ENCODE data around the gene FGF19. TPM values are rescaled to one million over a fixed set of nuclear protein-coding genes. Genes with fewer than 3 reads are reported as not detected.

FGF19 gene
- total RNA-seq, 4 donors from 2014 or later = not detected

GRCh38 chr11:69653406-69653960 lies 50.3 kb downstream of the FGF19 start:
- 91 to 93% methylated on average over 15 to 23 of the region's 23 CpGs for WGBS, 2 donors (ENCODE audit: low coverage in 1 of 2)
- in situ Hi-C loops (cut with MboI; ENCODE audit: low pct_ligation_motif_present in 1 of 4, low pct_unique_long_range_greater_than_20kb in 1 of 4, low sequenced_read_pairs in 3 of 4) (loop anchor here in 2 of 4 donors (10.0 to 25.0 kb wide), 2 partner anchors 529 to 541 kb away; no protein-coding TSS in a partner anchor), intact Hi-C loops (cut with DNase I; ENCODE audit: low total_unique reads) (no loop called here)
- TF ChIP-seq CTCF (IDR thresholded peaks at IDR 0.05) (no peak), POLR2AphosphoS5 (IDR thresholded peaks at IDR 0.05) (no peak), EP300 (IDR thresholded peaks at IDR 0.05; ENCODE audit: low read depth) (no peak)
- Histone ChIP-seq H3K27ac (no peak overlapping the region), H3K4me3 (no peak overlapping the region), H3K9me3 (no peaks in the 10 kb centered on the region), H3K4me1 (peaks cover 0 to 5% (median 0%) of the 10 kb centered on the region in 4 donors), H3K36me3 (no peaks in the 10 kb centered on the region), H3K27me3 (no peaks in the 10 kb centered on the region)
- DNase-seq = no peak

- no peak for DNase-seq
- Histone ChIP-seq H3K4me3 (no peak overlapping the region), H3K9me3 (no peaks in the 10 kb centered on the region), H3K36me3 (no peaks in the 10 kb centered on the region), H3K27ac (no peak overlapping the region), H3K27me3 (no peaks in the 10 kb centered on the region), H3K4me1 (peaks cover 0 to 5% (median 0%) of the 10 kb centered on the region in 4 donors)
- TF ChIP-seq POLR2A (IDR thresholded peaks at IDR 0.05) (no peak), CTCF (IDR thresholded peaks at IDR 0.05) (no peak), POLR2AphosphoS5 (IDR thresholded peaks at IDR 0.05) (no peak), EP300 (IDR thresholded peaks at IDR 0.05; ENCODE audit: low read depth) (no peak)
- intact Hi-C loops (cut with DNase I; ENCODE audit: low total_unique reads) (no loop called here), in situ Hi-C loops (cut with MboI; ENCODE audit: low pct_ligation_motif_present in 1 of 4, low pct_unique_long_range_greater_than_20kb in 1 of 4, low sequenced_read_pairs in 3 of 4) (loop anchor here in 2 of 4 donors (10.0 to 25.0 kb wide), 2 partner anchors 528 to 541 kb away; no protein-coding TSS in a partner anchor)
- 79 to 84% methylated on average over 5 to 11 of the region's 11 CpGs for WGBS, 2 donors (ENCODE audit: low coverage in 1 of 2)
Observed at GRCh38 chr11:69652999-69653398, 50.8 kb downstream of the FGF19 start.

GRCh38 chr11:69651834-69652620 lies 51.8 kb downstream of the FGF19 start:
- peaks cover 0 to 5% (median 0%) of the 10 kb centered on the region in 4 donors for H3K4me1 ChIP-seq
- intact Hi-C loops (cut with DNase I; ENCODE audit: low total_unique reads) = no loop called here
- 90% methylated on average over 8 to 15 of the region's 15 CpGs for WGBS, 2 donors (ENCODE audit: low coverage in 1 of 2)
- H3K36me3 ChIP-seq = no peaks in the 10 kb centered on the region
- no peak overlapping the region for H3K27ac ChIP-seq
- no peaks in the 10 kb centered on the region for H3K27me3 ChIP-seq
- in situ Hi-C loops (cut with MboI; ENCODE audit: low pct_ligation_motif_present in 1 of 4, low pct_unique_long_range_greater_than_20kb in 1 of 4, low sequenced_read_pairs in 3 of 4) = loop anchor here in 2 of 4 donors (10.0 to 25.0 kb wide), 2 partner anchors 527 to 540 kb away; no protein-coding TSS in a partner anchor
- no peak overlapping the region for H3K4me3 ChIP-seq
- no peaks in the 10 kb centered on the region for H3K9me3 ChIP-seq
- no peak for TF ChIP-seq POLR2A (IDR thresholded peaks at IDR 0.05)
- TF ChIP-seq CTCF (IDR thresholded peaks at IDR 0.05) = no peak
- no peak for TF ChIP-seq EP300 (IDR thresholded peaks at IDR 0.05; ENCODE audit: low read depth)
- TF ChIP-seq POLR2AphosphoS5 (IDR thresholded peaks at IDR 0.05) = no peak
- DNase-seq = no peak

- in situ Hi-C loops (cut with MboI; ENCODE audit: low pct_ligation_motif_present in 1 of 4, low pct_unique_long_range_greater_than_20kb in 1 of 4, low sequenced_read_pairs in 3 of 4) (loop anchor here in 2 of 4 donors (10.0 to 25.0 kb wide), 2 partner anchors 526 to 539 kb away; no protein-coding TSS in a partner anchor), intact Hi-C loops (cut with DNase I; ENCODE audit: low total_unique reads) (no loop called here)
- H3K27ac ChIP-seq = no peak overlapping the region
- no peak for DNase-seq
- no peaks in the 10 kb centered on the region for H3K36me3 ChIP-seq
- no peaks in the 10 kb centered on the region for H3K9me3 ChIP-seq
- H3K27me3 ChIP-seq = no peaks in the 10 kb centered on the region
- H3K4me3 ChIP-seq = no peak overlapping the region
- peaks cover 0 to 5% (median 0%) of the 10 kb centered on the region in 4 donors for H3K4me1 ChIP-seq
- 87% methylated on average over 23 of the region's 23 CpGs; no CpG with 5 or more reads in 1 of the 2 donors for WGBS, 2 donors (ENCODE audit: low coverage in 1 of 2)
- no peak for TF ChIP-seq POLR2AphosphoS5 (IDR thresholded peaks at IDR 0.05)
- no peak for TF ChIP-seq POLR2A (IDR thresholded peaks at IDR 0.05)
- no peak for TF ChIP-seq EP300 (IDR thresholded peaks at IDR 0.05; ENCODE audit: low read depth)
- no peak for TF ChIP-seq CTCF (IDR thresholded peaks at IDR 0.05)
Observed at GRCh38 chr11:69650832-69651344, 52.9 kb downstream of the FGF19 start.

Data from transverse colon (tissue), 4 donors.